H7 (cell line): ENCODE measurements around the gene BSN. TPM values are rescaled to one million over a fixed set of nuclear protein-coding genes. Genes with fewer than 3 reads are reported as not detected.

Source experiments
- DNase-seq: peaks from one replicate; pipeline ENCODE4 v3.0.0; 2012
- H3K27me3 ChIP-seq: 2 replicates; pipeline ENCODE4 v1.6.0; 2011; ENCODE audit warnings: mild to moderate bottlenecking, low read length; ENCODE audit not compliant: control insufficient read depth, insufficient read depth
- H3K36me3 ChIP-seq: replicated peaks from 2 replicates; pipeline ENCODE4 v1.5.1; 2011; ENCODE audit warnings: low read length; ENCODE audit not compliant: control insufficient read depth, insufficient read depth
- H3K4me3 ChIP-seq: 2 replicates; pipeline ENCODE4 v1.5.1; 2011; ENCODE audit warnings: low read depth, mild to moderate bottlenecking, control low read depth, low read length, moderate library complexity; ENCODE audit not compliant: insufficient read depth
- total RNA-seq: library from RNA; depleted of rRNA; stranded (reverse); fragments of >200 nt; shearing (Covaris generic); gene quantifications from 2 replicates; pipeline ENCODE4 v1.2.3, GENCODE V29; 2014

The BSN gene
- total RNA-seq, 1 experiment from 2014 or later, result 1.1 TPM

DNA sequence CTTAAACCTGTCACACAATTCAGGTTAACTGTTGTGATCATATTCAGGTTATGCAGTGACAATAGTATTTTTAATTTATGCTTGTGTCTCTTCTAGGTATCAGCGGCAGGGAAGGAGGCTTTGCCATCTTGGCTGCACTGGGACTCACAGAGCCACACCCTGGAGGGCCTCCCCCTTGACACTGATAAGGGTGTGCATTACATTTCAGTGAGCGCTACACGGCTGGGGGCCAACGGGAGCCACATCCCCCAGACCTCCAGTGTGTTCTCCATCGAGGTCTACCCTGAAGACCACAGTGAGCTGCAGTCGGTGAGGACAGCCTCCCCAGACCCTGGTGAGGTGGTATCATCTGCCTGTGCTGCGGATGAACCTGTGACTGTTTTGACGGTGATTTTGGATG lies 23.6 kb upstream of the BSN start:
- Histone ChIP-seq H3K36me3 (peaks cover 12% of the 10 kb centered on the region), H3K4me3 (no peak overlapping the region), H3K27me3 (no peaks in the 10 kb centered on the region)
- no peak for DNase-seq

DNA sequence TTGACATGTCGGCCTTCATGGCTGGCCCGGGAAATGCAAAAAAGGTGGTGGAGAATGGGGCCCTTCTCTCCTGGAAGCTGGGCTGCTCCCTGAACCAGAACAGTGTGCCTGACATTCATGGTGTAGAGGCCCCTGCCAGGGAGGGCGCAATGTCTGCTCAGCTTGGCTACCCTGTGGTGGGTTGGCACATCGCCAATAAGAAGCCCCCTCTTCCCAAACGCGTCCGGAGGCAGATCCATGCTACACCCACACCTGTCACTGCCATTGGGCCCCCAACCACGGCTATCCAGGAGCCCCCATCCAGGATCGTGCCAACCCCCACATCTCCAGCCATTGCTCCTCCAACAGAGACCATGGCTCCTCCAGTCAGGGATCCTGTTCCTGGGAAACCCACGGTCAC lies 23.1 kb upstream of the BSN start:
- H3K36me3 ChIP-seq, result peaks cover 12% of the 10 kb centered on the region
- no peak overlapping the region for H3K4me3 ChIP-seq
- no peaks in the 10 kb centered on the region for H3K27me3 ChIP-seq
- DNase-seq, result no peak

DNA sequence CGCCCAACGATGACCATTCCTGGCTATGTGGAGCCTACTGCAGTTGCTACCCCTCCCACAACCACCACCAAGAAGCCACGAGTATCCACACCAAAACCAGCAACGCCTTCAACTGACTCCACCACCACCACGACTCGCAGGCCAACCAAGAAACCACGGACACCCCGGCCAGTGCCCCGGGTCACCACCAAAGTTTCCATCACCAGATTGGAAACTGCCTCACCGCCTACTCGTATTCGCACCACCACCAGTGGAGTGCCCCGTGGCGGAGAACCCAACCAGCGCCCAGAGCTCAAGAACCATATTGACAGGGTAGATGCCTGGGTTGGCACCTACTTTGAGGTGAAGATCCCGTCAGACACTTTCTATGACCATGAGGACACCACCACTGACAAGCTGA lies 22.6 kb upstream of the BSN start:
- Histone ChIP-seq H3K27me3 (no peaks in the 10 kb centered on the region), H3K36me3 (peaks cover 12% of the 10 kb centered on the region), H3K4me3 (no peak overlapping the region)
- DNase-seq, result no peak

DNA sequence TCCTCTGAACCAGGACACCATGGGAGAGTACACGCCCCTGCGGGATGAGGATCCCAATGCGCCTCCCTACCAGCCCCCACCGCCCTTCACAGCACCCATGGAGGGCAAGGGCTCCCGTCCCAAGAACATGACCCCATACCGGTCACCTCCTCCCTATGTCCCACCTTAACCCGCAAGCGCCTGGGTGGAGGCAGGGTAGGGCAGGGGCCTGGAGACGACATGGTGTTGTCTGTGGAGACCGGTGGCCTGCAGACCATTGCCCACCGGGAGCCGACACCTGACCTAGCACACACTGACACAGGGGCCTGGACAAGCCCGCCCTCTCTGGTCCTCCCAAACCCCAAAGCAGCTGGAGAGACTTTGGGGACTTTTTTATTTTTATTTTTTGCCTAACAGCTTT lies 21.2 kb upstream of the BSN start:
- DNase-seq, result no peak
- Histone ChIP-seq H3K36me3 (peaks cover 12% of the 10 kb centered on the region), H3K4me3 (no peak overlapping the region), H3K27me3 (no peaks in the 10 kb centered on the region)

DNA sequence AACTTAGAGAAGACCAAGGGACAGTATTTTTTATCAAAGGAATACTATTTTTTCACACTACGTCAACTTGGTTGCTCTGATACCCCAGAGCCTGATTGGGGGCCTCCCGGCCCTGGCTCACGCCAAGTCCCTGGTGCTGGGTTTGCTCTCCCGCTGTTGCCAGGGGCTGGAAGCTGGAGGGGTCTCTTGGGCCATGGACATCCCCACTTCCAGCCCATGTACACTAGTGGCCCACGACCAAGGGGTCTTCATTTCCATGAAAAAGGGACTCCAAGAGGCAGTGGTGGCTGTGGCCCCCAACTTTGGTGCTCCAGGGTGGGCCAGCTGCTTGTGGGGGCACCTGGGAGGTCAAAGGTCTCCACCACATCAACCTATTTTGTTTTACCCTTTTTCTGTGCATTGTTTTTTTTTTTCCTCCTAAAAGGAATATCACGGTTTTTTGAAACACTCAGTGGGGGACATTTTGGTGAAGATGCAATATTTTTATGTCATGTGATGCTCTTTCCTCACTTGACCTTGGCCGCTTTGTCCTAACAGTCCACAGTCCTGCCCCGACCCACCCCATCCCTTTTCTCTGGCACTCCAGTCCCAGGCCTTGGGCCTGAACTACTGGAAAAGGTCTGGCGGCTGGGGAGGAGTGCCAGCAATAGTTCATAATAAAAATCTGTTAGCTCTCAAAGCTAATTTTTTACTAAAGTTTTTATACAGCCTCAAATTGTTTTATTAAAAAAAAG lies 20.3 kb upstream of the BSN start:
- peaks cover 12% of the 10 kb centered on the region for H3K36me3 ChIP-seq
- DNase-seq, result no peak
- no peaks in the 10 kb centered on the region for H3K27me3 ChIP-seq
- H3K4me3 ChIP-seq, result no peak overlapping the region

DNA sequence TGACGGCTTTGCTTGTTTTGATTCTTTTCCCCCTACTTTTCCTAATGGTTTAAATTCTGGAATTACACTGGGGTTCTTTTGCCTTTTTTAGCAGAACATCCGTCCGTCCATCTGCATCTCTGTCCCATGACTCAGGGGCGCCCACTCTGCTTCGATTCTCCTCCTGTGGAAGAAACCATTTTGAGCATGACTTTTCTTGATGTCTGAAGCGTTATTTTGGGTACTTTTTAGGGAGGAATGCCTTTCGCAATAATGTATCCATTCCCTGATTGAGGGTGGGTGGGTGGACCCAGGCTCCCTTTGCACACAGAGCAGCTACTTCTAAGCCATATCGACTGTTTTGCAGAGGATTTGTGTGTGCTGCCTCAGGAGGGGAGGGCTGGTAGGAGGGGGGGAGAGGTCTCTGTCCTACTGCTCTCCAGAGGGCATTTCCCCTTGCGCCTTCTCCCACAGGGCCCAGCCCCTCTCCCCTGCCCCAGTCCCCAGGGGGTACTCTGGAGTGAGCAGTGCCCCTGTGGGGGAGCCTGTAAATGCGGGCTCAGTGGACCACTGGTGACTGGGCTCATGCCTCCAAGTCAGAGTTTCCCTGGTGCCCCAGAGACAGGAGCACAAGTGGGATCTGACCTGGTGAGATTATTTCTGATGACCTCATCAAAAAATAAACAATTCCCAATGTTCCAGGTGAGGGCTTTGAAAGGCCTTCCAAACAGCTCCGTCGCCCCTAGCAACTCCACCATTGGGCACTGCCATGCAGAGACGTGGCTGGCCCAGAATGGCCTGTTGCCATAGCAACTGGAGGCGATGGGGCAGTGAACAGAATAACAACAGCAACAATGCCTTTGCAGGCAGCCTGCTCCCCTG lies 19.5 kb upstream of the BSN start:
- H3K36me3 ChIP-seq, result peaks cover 12% of the 10 kb centered on the region
- no peaks in the 10 kb centered on the region for H3K27me3 ChIP-seq
- no peak overlapping the region for H3K4me3 ChIP-seq
- peak; percentile 85 for DNase-seq

DNA sequence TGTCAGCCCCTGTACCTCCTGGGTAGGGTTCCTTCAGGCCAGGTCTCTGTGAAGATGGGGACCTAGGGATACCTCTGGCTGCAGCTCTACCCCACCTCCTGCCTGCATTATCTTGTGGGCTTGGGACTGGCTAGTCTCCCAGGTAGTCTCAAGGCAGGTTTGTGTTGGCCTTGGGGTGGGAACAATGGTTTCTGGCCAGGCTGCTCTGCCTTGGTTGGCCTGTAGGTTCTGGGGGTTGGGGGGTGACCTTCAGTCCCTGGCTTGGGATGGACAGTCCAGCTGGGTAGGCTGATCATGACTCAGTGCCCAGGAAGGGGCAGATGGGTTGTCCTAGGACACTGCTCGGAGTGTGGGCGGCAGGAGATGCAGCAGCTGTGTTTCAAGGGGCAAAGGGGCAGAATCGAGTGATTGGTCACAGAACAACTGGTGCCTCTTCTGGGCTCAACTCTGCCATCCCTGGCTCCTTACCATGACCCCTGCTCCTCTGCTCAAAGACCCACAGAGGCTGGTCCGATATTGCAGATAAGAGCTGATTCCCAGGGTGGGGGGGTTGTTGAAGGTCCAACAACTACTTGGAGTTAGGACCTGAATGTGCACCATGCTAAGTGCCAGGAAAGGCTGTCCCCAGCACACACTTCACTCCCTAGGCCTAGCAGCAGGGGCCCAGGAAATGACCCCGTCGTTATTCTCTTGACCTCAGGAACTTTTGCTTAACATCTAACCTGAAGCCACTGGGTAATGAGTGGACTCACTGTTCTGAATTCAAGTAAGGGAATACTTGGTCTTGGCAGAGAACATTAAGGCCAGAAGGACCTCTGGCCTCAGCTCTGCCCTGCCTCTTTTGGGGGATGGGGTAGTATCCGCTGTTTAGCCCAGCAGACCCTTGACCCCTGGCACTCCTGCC lies 18.1 kb upstream of the BSN start:
- DNase-seq, result no peak
- Histone ChIP-seq H3K27me3 (peaks cover 2% of the 10 kb centered on the region), H3K36me3 (peaks cover 5% of the 10 kb centered on the region), H3K4me3 (no peak overlapping the region)

DNA sequence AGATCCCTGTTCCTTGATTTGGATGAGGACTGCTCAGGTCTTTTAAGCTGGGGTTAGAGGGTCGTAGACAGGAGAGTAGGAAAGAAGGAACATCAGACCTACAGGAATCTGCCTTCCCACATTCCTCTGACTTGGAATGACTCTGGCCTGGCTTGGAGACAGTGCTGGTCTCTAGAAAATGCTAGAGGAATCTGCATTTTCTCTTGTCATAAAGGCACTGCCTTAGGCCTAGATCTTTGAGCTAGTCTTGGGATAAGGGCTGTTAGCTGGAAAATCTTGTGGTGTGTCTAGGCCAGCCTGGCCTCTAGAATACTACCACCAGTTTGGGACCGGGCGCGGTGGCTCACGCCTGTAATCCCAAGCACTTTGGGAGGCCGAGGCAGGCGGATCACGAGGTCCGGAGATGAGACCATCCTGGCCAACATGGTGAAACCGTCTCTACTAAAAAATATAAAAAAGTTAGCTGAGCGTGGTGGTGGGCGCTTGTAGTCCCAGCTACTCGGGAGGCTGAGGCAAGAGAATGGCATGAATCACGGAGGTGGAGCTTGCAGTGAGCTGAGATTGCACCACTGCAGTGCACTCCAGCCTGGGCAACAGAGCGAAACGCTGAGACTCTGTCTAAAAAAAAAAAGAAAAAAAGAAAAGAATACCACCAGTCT lies 17.3 kb upstream of the BSN start:
- no peak for DNase-seq
- Histone ChIP-seq H3K36me3 (peaks cover 2% of the 10 kb centered on the region), H3K27me3 (peaks cover 2% of the 10 kb centered on the region), H3K4me3 (no peak overlapping the region)

DNA sequence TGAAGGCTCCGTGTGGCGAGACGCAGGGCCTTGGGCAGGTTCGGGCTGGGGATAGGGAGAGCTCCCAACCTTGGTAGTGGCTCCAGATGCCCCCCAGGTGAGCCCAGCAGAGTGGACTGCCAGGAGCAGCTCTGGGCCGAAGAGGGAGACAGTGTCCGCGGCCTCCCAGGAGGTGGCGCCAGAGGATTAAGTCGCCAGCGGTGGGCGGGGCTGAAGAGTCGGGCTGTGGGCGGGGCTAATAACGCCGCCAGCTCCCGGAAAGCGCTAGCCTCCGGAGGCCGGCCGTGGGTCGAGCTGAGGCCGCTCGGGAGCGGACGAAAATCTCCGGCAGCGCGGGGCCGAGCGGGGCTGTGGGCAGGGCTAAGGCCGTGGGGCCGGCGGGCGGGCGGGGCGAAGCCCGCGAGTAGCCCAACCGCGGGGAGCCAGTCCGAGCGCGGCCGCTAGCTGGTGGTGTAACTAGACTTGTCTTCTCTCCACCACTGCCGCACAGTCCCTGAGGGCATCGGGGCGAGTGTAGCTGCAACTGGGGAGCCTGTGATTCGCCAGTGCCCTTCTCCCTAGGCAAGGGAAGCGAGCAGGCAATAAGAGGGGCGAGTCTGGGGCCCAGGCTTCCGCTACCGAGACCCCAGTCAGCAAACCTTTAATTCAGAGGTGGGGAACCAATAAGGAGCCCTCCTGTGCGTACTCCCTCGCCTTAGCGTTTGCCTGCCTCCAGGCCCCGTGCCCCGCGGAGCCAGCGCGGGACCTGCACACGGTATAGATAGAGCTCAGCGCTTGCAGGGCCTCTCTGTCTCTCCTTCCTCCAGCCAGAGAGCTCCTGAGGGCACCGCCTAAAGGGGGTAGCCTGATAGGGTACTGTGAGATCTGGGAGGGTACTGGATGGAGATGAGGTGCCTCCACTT lies 14.4 kb upstream of the BSN start:
- H3K27me3 ChIP-seq, result peaks cover 2% of the 10 kb centered on the region
- DNase-seq, result peak; percentile 96

DNA sequence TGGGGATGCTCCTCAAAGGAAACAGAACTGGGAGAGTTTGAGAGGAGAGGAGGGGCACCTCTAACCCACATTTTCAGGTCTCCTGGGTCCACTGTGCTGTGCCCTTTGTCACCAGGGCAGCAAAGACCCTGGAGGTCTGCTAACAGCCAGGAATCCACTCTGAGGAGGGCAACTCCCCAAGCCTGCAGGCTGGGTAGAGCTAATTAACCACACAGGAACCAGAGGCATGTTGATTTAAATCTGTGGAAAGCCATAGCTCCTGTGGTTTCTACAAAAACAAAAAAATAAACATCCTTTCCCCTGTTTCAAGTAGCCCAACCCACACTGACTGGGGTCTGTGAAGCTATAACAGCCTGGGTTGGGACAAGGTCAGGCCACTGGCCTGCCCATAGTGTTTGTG lies 2.2 kb upstream of the BSN start:
- DNase-seq, result no peak
- no peaks in the 10 kb centered on the region for H3K36me3 ChIP-seq
- peaks cover 6% of the 10 kb centered on the region for H3K27me3 ChIP-seq
- no peak overlapping the region for H3K4me3 ChIP-seq

More for the DNA sequence above, 14.4 kb upstream of the BSN start:
- H3K36me3 ChIP-seq, result no peaks in the 10 kb centered on the region
- H3K4me3 ChIP-seq, result peak overlapping the region; percentile 66

DNA sequence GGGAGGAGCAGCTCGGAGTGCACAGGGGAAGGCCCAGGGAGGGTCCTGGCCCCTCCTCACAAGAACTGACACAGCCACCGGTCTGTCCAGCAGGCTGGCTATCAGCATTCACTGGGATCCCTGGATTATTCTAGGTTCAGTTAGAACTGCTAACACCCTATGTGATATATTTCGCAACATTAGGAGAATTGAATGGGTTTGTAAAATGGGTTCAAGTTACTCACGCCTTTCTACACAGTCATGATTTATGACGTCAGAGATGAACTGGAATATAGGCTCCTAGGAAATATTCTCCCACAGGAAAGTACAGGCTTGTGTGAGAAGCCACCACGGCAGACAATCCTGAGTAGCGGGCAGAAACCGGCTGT lies 969 bp upstream of the BSN start:
- Histone ChIP-seq H3K4me3 (peak overlapping the region; percentile 81), H3K36me3 (no peaks in the 10 kb centered on the region), H3K27me3 (peaks cover 6% of the 10 kb centered on the region)
- DNase-seq, result no peak

DNA sequence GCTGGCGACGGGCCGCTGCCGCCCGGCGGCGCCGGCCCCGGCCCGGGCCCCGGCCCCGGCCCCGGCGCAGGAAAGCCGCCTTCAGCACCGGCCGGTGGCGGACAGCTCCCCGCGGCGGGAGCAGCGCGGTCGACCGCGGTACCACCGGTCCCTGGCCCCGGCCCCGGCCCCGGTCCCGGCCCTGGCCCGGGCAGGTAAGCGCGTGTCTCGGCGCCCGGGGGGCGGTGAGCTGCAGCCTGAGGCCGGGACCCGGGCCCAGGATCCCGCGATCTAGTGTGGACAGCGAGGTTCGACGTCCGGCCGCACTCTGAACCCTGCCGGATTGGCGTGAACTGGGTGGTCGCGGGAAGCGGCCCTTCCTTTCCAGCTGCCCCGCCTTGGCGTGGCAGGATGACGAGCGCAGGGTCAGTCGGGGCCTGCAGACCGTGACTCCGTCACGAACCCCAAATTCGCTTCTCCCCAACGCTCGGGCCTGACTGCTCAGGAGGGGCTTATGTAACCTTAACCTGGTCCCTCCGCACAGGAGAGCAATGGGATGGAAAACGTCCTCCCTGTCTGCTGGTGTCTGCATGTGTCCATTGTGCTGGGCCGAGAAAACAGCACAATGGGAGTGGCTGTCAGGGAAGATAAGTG lies 472 bp downstream of the BSN start:
- DNase-seq, result peak; percentile 95
- H3K4me3 ChIP-seq, result peak overlapping the region; percentile 81
- H3K36me3 ChIP-seq, result no peaks in the 10 kb centered on the region
- H3K27me3 ChIP-seq, result peaks cover 6% of the 10 kb centered on the region
